Measurements from ENCODE around the gene ARNT2.

GRCh38 chr15:80429964-80430363, 25.8 kb downstream of the ARNT2 start:
- TF ChIP-seq POLR2A (IDR thresholded peaks at IDR 0.05) (no peak), CTCF (IDR thresholded peaks at IDR 0.05) (no peak)
